Panc1 (cell line): ENCODE data around the gene TRIM8. TPM values are rescaled to one million over a fixed set of nuclear protein-coding genes. Genes with fewer than 3 reads are reported as not detected.

ENCODE experiments used
- ATAC-seq: fragments of 200-7000 bp; cut with Tn5 transposase; 2 replicates; pipeline ENCODE4 v1.9.1; 2020; ENCODE audit warnings: mild to moderate bottlenecking, moderate library complexity
- BruUV-seq: library from RNA; stranded (reverse); fragments of 400-500 nt; replicated peaks from 2 replicates; lab custom pipeline; 2021; lab: Mats Ljungman, UMichigan
- CTCF ChIA-PET: fragments of 300-600 bp; sonication (Branson Sonifier 250); formaldehyde crosslinking; loops from one replicate; lab custom pipeline; 2022; ENCODE audit warnings: antibody characterized with exemption; lab: Charles Lee
- POLR2A ChIA-PET: fragments of 300-600 bp; sonication (Branson Sonifier 250); formaldehyde crosslinking; loops from one replicate; lab custom pipeline; 2022; ENCODE audit warnings: antibody characterized with exemption; lab: Charles Lee
- DNase-seq: peaks from one replicate; pipeline ENCODE4 v3.0.0-alpha.2; 2010; ENCODE audit warnings: low read depth, low spot score
- H3K27ac ChIP-seq: 2 replicates; pipeline ENCODE4 v1.5.1; 2011; ENCODE audit warnings: mild to moderate bottlenecking, low read length, inconsistent platforms
- H3K27me3 ChIP-seq: fragments of 200-500 bp; sonication (Bioruptor generic); 2 replicates; pipeline ENCODE4 v1.6.0; 2014; ENCODE audit warnings: low read length, inconsistent platforms; ENCODE audit not compliant: control insufficient read depth, insufficient read depth
- H3K36me3 ChIP-seq: fragments of 200-500 bp; sonication (Bioruptor generic); 2 replicates; pipeline ENCODE4 v1.5.1; 2014; ENCODE audit warnings: inconsistent platforms, mild to moderate bottlenecking, low read length, moderate library complexity; ENCODE audit not compliant: control insufficient read depth, insufficient read depth
- H3K4me1 ChIP-seq: 2 replicates; pipeline ENCODE4 v1.5.1; 2011; ENCODE audit warnings: inconsistent platforms, mild to moderate bottlenecking, low read length, moderate library complexity; ENCODE audit not compliant: control insufficient read depth, insufficient read depth
- H3K4me3 ChIP-seq, 2 experiments: 2 replicates each; pipeline ENCODE4 v1.5.1; 2011 to 2012; ENCODE audit warnings: low read depth in 2 of 2, low read length in 2 of 2, mild to moderate bottlenecking in 2 of 2, inconsistent platforms in 1 of 2, moderate library complexity in 1 of 2
- H3K9me3 ChIP-seq: fragments of 200-500 bp; sonication (Bioruptor generic); 2 replicates; pipeline ENCODE4 v1.5.1; 2014; ENCODE audit warnings: low read depth, mild to moderate bottlenecking, inconsistent platforms, low read length, moderate library complexity; ENCODE audit not compliant: control insufficient read depth, insufficient read depth
- POLR2AphosphoS5 ChIP-seq: IDR thresholded peaks from 2 replicates; pipeline ENCODE4 v1.6.1; 2012; ENCODE audit warnings: mild to moderate bottlenecking, low read depth, low read length, moderate library complexity
- SIN3A ChIP-seq: IDR thresholded peaks from 2 replicates; pipeline ENCODE4 v1.6.1; 2012; ENCODE audit warnings: low read depth, mild to moderate bottlenecking, low read length, moderate library complexity, borderline replicate concordance; ENCODE audit not compliant: insufficient read depth
- TCF7L2 ChIP-seq: IDR thresholded peaks from 2 replicates; pipeline ENCODE4 v1.6.1; 2011; ENCODE audit warnings: mild to moderate bottlenecking, low read depth, low read length, inconsistent platforms
- in situ Hi-C: cut with HindIII; loops from 2 replicates; pipeline ENCODE4 v1.10.0; 2016; ENCODE audit warnings: low sequenced_read_pairs, low pct_unique_long_range_greater_than_20kb
- intact Hi-C: fragments of 100-400 bp; cut with micrococcal nuclease; formaldehyde crosslinking; loops from one replicate; pipeline ENCODE4 v1.10.0; 2022; ENCODE audit not compliant: unreplicated experiment
- total RNA-seq: library from RNA; stranded (reverse); gene quantifications from one replicate; pipeline ENCODE4 v1.2.1, GENCODE V29; 2021; ENCODE audit not compliant: unreplicated experiment
- TF ChIP-seq, protein P1 (sequence below), 2 experiments: IDR thresholded peaks; 2 replicates each; pipeline ENCODE4 v1.6.1; 2011 to 2012; ENCODE audit warnings: low read depth in 2 of 2, control low read depth in 1 of 2, low read length in 1 of 2, mild to moderate bottlenecking in 1 of 2, moderate library complexity in 1 of 2; ENCODE audit not compliant: insufficient read depth in 1 of 2
- TF ChIP-seq, protein P2 (sequence below): fragments of 450-650 bp; IDR thresholded peaks from 2 replicates; pipeline ENCODE4 v1.5.1; 2017; ENCODE audit warnings: mild to moderate bottlenecking

TRIM8 gene
- total RNA-seq, 1 experiment from 2014 or later = 54.4 TPM

DNA sequence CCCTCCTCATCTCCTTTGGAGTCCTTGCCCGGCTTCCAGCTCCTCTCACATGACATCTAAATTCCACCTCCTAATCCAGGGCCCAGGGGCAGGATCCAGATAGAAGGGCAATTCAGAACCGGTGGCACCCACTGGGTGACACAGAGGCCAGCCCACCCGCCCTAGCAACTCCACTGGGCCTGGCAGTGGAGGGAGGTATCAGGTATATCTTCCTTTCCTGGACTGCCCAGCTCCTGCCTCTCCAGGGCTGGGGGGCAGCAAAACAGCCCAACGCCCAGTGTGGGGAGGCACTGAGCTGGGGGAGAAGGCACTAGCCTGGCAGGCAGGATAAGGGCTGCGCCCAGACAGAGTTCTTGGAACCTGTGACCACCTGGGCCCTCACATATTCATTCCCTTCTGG is 10.4 kb upstream of the TRIM8 start:
- H3K9me3 ChIP-seq = no peaks in the 10 kb centered on the region
- intact Hi-C loops = no loop called here
- ChIA-PET POLR2A (no interaction called here), CTCF (no interaction called here)
- in situ Hi-C loops = no loop called here
- H3K27me3 ChIP-seq = no peaks in the 10 kb centered on the region
- TF ChIP-seq, protein P1, sequence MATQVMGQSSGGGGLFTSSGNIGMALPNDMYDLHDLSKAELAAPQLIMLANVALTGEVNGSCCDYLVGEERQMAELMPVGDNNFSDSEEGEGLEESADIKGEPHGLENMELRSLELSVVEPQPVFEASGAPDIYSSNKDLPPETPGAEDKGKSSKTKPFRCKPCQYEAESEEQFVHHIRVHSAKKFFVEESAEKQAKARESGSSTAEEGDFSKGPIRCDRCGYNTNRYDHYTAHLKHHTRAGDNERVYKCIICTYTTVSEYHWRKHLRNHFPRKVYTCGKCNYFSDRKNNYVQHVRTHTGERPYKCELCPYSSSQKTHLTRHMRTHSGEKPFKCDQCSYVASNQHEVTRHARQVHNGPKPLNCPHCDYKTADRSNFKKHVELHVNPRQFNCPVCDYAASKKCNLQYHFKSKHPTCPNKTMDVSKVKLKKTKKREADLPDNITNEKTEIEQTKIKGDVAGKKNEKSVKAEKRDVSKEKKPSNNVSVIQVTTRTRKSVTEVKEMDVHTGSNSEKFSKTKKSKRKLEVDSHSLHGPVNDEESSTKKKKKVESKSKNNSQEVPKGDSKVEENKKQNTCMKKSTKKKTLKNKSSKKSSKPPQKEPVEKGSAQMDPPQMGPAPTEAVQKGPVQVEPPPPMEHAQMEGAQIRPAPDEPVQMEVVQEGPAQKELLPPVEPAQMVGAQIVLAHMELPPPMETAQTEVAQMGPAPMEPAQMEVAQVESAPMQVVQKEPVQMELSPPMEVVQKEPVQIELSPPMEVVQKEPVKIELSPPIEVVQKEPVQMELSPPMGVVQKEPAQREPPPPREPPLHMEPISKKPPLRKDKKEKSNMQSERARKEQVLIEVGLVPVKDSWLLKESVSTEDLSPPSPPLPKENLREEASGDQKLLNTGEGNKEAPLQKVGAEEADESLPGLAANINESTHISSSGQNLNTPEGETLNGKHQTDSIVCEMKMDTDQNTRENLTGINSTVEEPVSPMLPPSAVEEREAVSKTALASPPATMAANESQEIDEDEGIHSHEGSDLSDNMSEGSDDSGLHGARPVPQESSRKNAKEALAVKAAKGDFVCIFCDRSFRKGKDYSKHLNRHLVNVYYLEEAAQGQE (IDR thresholded peaks at IDR 0.05; ENCODE audit: insufficient read depth in 1 of 2, low read depth in 2 of 2, low read length in 1 of 2) = no peak
- TF ChIP-seq SIN3A (no peak), TCF7L2 (no peak)
- TF ChIP-seq, protein P2, sequence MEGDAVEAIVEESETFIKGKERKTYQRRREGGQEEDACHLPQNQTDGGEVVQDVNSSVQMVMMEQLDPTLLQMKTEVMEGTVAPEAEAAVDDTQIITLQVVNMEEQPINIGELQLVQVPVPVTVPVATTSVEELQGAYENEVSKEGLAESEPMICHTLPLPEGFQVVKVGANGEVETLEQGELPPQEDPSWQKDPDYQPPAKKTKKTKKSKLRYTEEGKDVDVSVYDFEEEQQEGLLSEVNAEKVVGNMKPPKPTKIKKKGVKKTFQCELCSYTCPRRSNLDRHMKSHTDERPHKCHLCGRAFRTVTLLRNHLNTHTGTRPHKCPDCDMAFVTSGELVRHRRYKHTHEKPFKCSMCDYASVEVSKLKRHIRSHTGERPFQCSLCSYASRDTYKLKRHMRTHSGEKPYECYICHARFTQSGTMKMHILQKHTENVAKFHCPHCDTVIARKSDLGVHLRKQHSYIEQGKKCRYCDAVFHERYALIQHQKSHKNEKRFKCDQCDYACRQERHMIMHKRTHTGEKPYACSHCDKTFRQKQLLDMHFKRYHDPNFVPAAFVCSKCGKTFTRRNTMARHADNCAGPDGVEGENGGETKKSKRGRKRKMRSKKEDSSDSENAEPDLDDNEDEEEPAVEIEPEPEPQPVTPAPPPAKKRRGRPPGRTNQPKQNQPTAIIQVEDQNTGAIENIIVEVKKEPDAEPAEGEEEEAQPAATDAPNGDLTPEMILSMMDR = no peak
- BruUV-seq = no TSS peak
- H3K4me1 ChIP-seq = peaks cover 17% of the 10 kb centered on the region
- ATAC-seq (no peak), DNase-seq (no peak)
- H3K27ac ChIP-seq = no peak overlapping the region
- no peaks in the 10 kb centered on the region for H3K36me3 ChIP-seq
- H3K4me3 ChIP-seq = no peak overlapping the region

DNA sequence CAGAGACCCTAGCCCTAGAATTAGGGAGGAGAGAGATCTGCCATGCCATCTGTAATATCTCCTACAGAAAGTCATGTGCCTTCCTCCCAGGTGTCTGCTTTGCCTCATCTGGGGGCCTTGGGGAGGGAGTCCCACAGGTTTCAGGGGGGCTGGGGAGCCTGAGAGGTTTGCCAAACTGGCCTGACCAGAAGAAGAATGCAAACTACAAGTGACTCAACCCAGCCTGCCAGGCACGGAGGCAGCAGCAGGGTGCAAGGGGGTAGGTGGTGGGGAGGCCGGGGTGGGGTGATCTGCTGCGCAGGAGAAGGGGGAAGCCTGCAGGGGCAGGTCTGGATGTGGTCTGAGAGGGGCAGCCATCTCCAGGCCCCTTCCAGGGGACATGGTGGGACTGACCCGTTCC is 9.6 kb upstream of the TRIM8 start:
- no TSS peak for BruUV-seq
- ChIA-PET POLR2A (no interaction called here), CTCF (no interaction called here)
- no peak for DNase-seq
- H3K4me3 ChIP-seq = no peak overlapping the region
- H3K27me3 ChIP-seq = no peaks in the 10 kb centered on the region
- intact Hi-C loops (no loop called here), in situ Hi-C loops (no loop called here)
- H3K9me3 ChIP-seq = no peaks in the 10 kb centered on the region
- no peak for ATAC-seq
- no peaks in the 10 kb centered on the region for H3K36me3 ChIP-seq
- H3K4me1 ChIP-seq = peaks cover 10% of the 10 kb centered on the region
- TF ChIP-seq, protein P1 (IDR thresholded peaks at IDR 0.05; ENCODE audit: insufficient read depth in 1 of 2, low read depth in 2 of 2, low read length in 1 of 2) = no peak
- TF ChIP-seq, protein P2 = no peak
- TF ChIP-seq POLR2AphosphoS5 (no peak), SIN3A (no peak), TCF7L2 (no peak)
- H3K27ac ChIP-seq = no peak overlapping the region
